ENCODE measurements around the gene LTB4R2. TPM values are rescaled to one million over a fixed set of nuclear protein-coding genes. Genes with fewer than 3 reads are reported as not detected.

LTB4R2 gene
- total RNA-seq, 2 experiments from 2014 or later: 15.7 to 37.6 TPM

DNA sequence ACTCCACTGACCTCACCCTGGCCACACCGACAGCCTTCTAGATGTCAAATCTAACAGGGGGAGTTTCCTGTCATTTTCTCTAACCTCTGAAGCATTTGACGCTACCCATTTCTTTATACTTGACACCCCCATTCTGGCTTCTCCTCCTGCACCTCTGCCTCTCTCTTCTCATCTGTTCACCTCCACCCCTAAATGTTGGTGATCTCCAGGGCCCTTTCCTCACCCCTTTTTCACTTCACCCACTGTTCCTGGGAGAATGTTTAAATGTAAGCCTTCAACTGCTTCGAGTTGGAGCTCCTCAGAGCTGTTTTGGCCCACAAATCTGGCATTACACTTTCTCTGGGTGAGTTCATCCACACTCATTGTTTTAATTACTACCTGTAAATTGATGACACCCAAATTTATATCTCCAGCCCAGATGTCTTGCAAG lies 38.1 kb upstream of the LTB4R2 start:
- H2AFZ ChIP-seq (ENCODE audit: low read length): peak overlapping the region; percentile 68; the same call in 1 of the 2 replicates
- no peak for TF ChIP-seq EZH2phosphoT487 (IDR thresholded peaks at IDR 0.05; ENCODE audit: borderline replicate concordance, low read depth, low read length)
- TF ChIP-seq, protein P1, sequence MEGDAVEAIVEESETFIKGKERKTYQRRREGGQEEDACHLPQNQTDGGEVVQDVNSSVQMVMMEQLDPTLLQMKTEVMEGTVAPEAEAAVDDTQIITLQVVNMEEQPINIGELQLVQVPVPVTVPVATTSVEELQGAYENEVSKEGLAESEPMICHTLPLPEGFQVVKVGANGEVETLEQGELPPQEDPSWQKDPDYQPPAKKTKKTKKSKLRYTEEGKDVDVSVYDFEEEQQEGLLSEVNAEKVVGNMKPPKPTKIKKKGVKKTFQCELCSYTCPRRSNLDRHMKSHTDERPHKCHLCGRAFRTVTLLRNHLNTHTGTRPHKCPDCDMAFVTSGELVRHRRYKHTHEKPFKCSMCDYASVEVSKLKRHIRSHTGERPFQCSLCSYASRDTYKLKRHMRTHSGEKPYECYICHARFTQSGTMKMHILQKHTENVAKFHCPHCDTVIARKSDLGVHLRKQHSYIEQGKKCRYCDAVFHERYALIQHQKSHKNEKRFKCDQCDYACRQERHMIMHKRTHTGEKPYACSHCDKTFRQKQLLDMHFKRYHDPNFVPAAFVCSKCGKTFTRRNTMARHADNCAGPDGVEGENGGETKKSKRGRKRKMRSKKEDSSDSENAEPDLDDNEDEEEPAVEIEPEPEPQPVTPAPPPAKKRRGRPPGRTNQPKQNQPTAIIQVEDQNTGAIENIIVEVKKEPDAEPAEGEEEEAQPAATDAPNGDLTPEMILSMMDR (conservative IDR thresholded peaks at IDR 0.05; ENCODE audit: low read length): no peak
- peak overlapping the region; percentile 82 for H3K4me2 ChIP-seq (ENCODE audit: low read length)
- H3K9me2 ChIP-seq (ENCODE audit: insufficient read depth, low read length): no peaks in the 10 kb centered on the region
- no peaks in the 10 kb centered on the region for H3K36me3 ChIP-seq (ENCODE audit: insufficient read depth, low read length)
- peak overlapping the region; percentile 84 for H3K4me3 ChIP-seq (ENCODE audit: low read depth, low read length, poor library complexity, severe bottlenecking)
- intact Hi-C loops (cut with micrococcal nuclease; ENCODE audit: unreplicated experiment): loop anchor here (1.0 to 2.0 kb wide), 3 partner anchors 27 to 56 kb away; partner anchors contain the start of genes DHRS1, MDP1, NOP9 and TINF2
- CTCF ChIA-PET (ENCODE audit: unreplicated experiment): interaction anchor here (0.6 to 1.9 kb wide), 3 partner anchors 25 to 36 kb away, joined by 3 to 8 read pairs (median 4); partner anchors contain the start of gene CIDEB
- DNase-seq (ENCODE audit: low spot score): no peak
- H3K79me2 ChIP-seq (ENCODE audit: insufficient read depth, low read depth, low read length): no peaks in the 10 kb centered on the region
- BruUV-seq (replicated peaks): TSS peak; percentile 70
- peak overlapping the region; percentile 84 for H3K27ac ChIP-seq (ENCODE audit: low read depth, low read length, poor library complexity, severe bottlenecking)
- H3K9me3 ChIP-seq (ENCODE audit: low read length): no peaks in the 10 kb centered on the region
- H3K4me1 ChIP-seq (ENCODE audit: insufficient read depth, low read length, poor library complexity, severe bottlenecking): peaks cover 43% of the 10 kb centered on the region
- H4K20me1 ChIP-seq (ENCODE audit: insufficient read depth, low read length): no peaks in the 10 kb centered on the region
- POLR2A ChIA-PET: interaction anchor here (0.6 to 3.2 kb wide), 8 partner anchors 25 to 171 kb away, joined by 3 to 21 read pairs (median 4); partner anchors contain the start of genes MDP1, RNF31, SDR39U1 and TINF2

DNA sequence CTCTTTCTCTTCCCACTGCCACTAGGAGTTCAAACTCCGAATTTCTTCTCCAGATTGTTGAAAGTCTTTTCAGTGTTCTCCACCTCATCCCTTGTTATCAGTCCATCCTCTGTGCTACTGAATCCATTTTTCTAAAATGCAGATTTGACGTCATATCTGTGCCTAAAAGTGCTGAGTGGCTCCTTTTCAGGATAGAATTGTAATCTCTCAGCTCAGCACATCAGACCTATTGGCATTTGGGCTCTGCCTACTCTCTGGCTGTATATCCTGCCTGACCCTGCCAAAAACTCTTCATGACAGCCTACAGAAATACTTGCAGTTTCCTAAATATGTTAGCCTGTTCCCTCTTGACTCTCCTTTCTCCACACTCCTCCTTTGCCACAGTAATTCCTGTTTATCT lies 37.5 kb upstream of the LTB4R2 start:
- no peaks in the 10 kb centered on the region for H3K79me2 ChIP-seq (ENCODE audit: insufficient read depth, low read depth, low read length)
- no TSS peak for BruUV-seq (replicated peaks)
- POLR2A ChIA-PET: interaction anchor here (0.6 to 2.4 kb wide), 3 partner anchors 30 to 170 kb away, joined by 4 to 17 read pairs (median 4); partner anchors contain the start of genes SDR39U1 and TINF2
- intact Hi-C loops (cut with micrococcal nuclease; ENCODE audit: unreplicated experiment): no loop called here
- peak overlapping the region; percentile 82 for H3K4me2 ChIP-seq (ENCODE audit: low read length)
- H3K36me3 ChIP-seq (ENCODE audit: insufficient read depth, low read length): no peaks in the 10 kb centered on the region
- peak overlapping the region; percentile 84 for H3K27ac ChIP-seq (ENCODE audit: low read depth, low read length, poor library complexity, severe bottlenecking)
- H3K9me2 ChIP-seq (ENCODE audit: insufficient read depth, low read length): no peaks in the 10 kb centered on the region
- peak overlapping the region; percentile 68 for H2AFZ ChIP-seq (ENCODE audit: low read length)
- H4K20me1 ChIP-seq (ENCODE audit: insufficient read depth, low read length): no peaks in the 10 kb centered on the region
- TF ChIP-seq EZH2phosphoT487 (IDR thresholded peaks at IDR 0.05; ENCODE audit: borderline replicate concordance, low read depth, low read length): no peak
- TF ChIP-seq, protein P1 (conservative IDR thresholded peaks at IDR 0.05; ENCODE audit: low read length): no peak
- peaks cover 43% of the 10 kb centered on the region for H3K4me1 ChIP-seq (ENCODE audit: insufficient read depth, low read length, poor library complexity, severe bottlenecking)
- H3K9me3 ChIP-seq (ENCODE audit: low read length): no peaks in the 10 kb centered on the region
- CTCF ChIA-PET (ENCODE audit: unreplicated experiment): interaction anchor here (0.6 to 1.9 kb wide), 2 partner anchors 30 to 36 kb away, joined by 3 to 8 read pairs; partner anchors contain the start of gene CIDEB
- peak overlapping the region; percentile 84 for H3K4me3 ChIP-seq (ENCODE audit: low read depth, low read length, poor library complexity, severe bottlenecking)
- no peak for DNase-seq (ENCODE audit: low spot score)

All from OCI-LY7 (cell line).